Loucy (cell line): ENCODE data around the gene COQ7.

Experiments
- H2AFZ ChIP-seq: fragments of 200-600 bp; sonication (generic); 2 replicates; pipeline ENCODE4 v1.6.0; 2016; ENCODE audit warnings: antibody characterized with exemption, mild to moderate bottlenecking, low read length, moderate library complexity
- H3F3A ChIP-seq: fragments of 200-600 bp; 2 replicates; pipeline ENCODE4 v1.6.0; 2016; ENCODE audit warnings: antibody characterized with exemption, low read depth, mild to moderate bottlenecking
- H3K27me3 ChIP-seq: fragments of 200-600 bp; sonication (generic); 2 replicates; pipeline ENCODE4 v1.6.1; 2014; ENCODE audit warnings: low read length, mild to moderate bottlenecking; ENCODE audit not compliant: insufficient read depth, poor library complexity, severe bottlenecking
- H3K36me3 ChIP-seq: fragments of 200-600 bp; sonication (generic); 2 replicates; pipeline ENCODE4 v1.6.1; 2016; ENCODE audit warnings: low read length; ENCODE audit not compliant: insufficient read depth
- H3K4me1 ChIP-seq: fragments of 200-600 bp; sonication (generic); 2 replicates; pipeline ENCODE4 v1.5.1; 2014; ENCODE audit warnings: low read length, mild to moderate bottlenecking; ENCODE audit not compliant: insufficient read depth, poor library complexity, severe bottlenecking
- H3K4me2 ChIP-seq: fragments of 200-600 bp; sonication (generic); 2 replicates; pipeline ENCODE4 v1.6.0; 2014; ENCODE audit warnings: antibody characterized with exemption, low read length, low read depth, mild to moderate bottlenecking; ENCODE audit not compliant: poor library complexity, severe bottlenecking
- H3K4me3 ChIP-seq: fragments of 200-600 bp; sonication (generic); 2 replicates; pipeline ENCODE4 v1.5.1; 2014; ENCODE audit warnings: low read length, mild to moderate bottlenecking, mixed read lengths; ENCODE audit not compliant: poor library complexity, severe bottlenecking
- H3K79me2 ChIP-seq: fragments of 200-600 bp; sonication (generic); 2 replicates; pipeline ENCODE4 v1.6.1; 2014; ENCODE audit warnings: low read length; ENCODE audit not compliant: insufficient read depth
- H3K9ac ChIP-seq: fragments of 200-600 bp; sonication (generic); 2 replicates; pipeline ENCODE4 v1.6.0; 2014; ENCODE audit warnings: mild to moderate bottlenecking, low read depth, low read length, moderate library complexity; ENCODE audit not compliant: poor library complexity, severe bottlenecking
- H3K9me2 ChIP-seq: fragments of 200-600 bp; sonication (generic); replicated peaks from 2 replicates; pipeline ENCODE4 v1.6.1; 2016; ENCODE audit warnings: low read depth, low read length, mixed read lengths
- H3K9me3 ChIP-seq: fragments of 200-600 bp; sonication (generic); 2 replicates; pipeline ENCODE4 v1.6.1; 2014; ENCODE audit warnings: mild to moderate bottlenecking, antibody characterized with exemption, low read length, low read depth; ENCODE audit not compliant: insufficient read depth
- H4K20me1 ChIP-seq: fragments of 200-600 bp; sonication (generic); 2 replicates; pipeline ENCODE4 v1.6.0; 2014; ENCODE audit warnings: antibody characterized with exemption, low read length, mild to moderate bottlenecking; ENCODE audit not compliant: insufficient read depth, poor library complexity, severe bottlenecking
- EZH2phosphoT487 ChIP-seq: fragments of 200-600 bp; IDR thresholded peaks from 2 replicates; pipeline ENCODE4 v1.6.1; 2018; ENCODE audit warnings: antibody characterized with exemption, mild to moderate bottlenecking, moderate library complexity, borderline replicate concordance
- TF ChIP-seq, protein P1 (sequence below): fragments of 200-600 bp; sonication (generic); conservative IDR thresholded peaks from 2 replicates; pipeline ENCODE4 v1.5.1; 2014; ENCODE audit warnings: mild to moderate bottlenecking, antibody characterized with exemption, low read length

The COQ7 gene

DNA sequence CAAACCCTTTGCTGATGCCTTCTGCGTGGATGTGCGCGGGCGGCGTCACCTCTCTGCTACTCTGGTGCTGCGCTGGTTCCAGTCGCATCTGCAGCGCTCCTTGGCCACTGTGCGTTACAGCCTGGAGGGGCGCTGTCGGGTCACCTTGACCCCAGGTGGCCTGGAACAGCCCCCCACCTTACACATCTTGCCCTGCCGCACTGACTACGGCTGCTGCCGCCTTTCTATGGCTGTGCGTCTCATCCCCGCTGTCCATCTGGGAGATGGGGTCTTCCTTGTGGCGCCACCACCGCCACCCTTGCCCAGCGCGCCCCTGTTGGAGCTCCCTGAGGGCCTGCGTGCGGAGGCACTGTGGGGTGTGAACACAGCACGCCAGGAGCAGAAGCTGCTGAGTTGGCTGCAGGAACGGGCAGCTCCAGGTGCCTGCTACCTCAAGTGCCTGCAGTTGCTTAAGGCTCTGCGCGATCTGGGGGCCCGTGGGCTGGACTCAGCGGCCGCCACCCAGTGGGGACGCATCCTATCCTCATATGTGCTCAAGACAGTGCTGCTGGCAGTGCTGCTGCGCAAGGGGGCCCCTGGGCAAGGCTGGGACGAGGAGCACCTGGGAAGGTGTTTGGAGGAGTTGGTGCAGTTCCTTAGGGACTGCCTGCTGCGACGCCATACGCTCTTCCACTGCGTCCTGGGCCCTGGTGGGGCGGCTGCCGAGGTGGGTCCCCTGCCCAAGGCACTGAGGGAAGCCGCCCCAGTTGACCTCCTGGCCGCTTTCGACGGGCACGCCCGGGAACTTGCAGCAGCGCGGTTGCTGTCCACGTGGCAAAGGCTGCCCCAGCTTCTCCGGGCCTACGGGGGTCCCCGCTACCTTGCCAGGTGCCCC is 48.0 kb downstream of the COQ7 start:
- Histone ChIP-seq H4K20me1 (no peaks in the 10 kb centered on the region), H3K27me3 (no peaks in the 10 kb centered on the region), H3K36me3 (no peaks in the 10 kb centered on the region), H3K9me2 (no peaks in the 10 kb centered on the region), H3K4me2 (no peak overlapping the region), H3K9ac (no peak overlapping the region), H3K4me3 (no peak overlapping the region), H3K9me3 (no peaks in the 10 kb centered on the region; the same call in 1 of the 2 replicates), H3K4me1 (peaks cover 5% of the 10 kb centered on the region), H3K79me2 (no peaks in the 10 kb centered on the region), H3F3A (no peaks in the 10 kb centered on the region), H2AFZ (no peak overlapping the region)
- TF ChIP-seq, protein P1, sequence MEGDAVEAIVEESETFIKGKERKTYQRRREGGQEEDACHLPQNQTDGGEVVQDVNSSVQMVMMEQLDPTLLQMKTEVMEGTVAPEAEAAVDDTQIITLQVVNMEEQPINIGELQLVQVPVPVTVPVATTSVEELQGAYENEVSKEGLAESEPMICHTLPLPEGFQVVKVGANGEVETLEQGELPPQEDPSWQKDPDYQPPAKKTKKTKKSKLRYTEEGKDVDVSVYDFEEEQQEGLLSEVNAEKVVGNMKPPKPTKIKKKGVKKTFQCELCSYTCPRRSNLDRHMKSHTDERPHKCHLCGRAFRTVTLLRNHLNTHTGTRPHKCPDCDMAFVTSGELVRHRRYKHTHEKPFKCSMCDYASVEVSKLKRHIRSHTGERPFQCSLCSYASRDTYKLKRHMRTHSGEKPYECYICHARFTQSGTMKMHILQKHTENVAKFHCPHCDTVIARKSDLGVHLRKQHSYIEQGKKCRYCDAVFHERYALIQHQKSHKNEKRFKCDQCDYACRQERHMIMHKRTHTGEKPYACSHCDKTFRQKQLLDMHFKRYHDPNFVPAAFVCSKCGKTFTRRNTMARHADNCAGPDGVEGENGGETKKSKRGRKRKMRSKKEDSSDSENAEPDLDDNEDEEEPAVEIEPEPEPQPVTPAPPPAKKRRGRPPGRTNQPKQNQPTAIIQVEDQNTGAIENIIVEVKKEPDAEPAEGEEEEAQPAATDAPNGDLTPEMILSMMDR: no peak
- TF ChIP-seq EZH2phosphoT487: no peak

DNA sequence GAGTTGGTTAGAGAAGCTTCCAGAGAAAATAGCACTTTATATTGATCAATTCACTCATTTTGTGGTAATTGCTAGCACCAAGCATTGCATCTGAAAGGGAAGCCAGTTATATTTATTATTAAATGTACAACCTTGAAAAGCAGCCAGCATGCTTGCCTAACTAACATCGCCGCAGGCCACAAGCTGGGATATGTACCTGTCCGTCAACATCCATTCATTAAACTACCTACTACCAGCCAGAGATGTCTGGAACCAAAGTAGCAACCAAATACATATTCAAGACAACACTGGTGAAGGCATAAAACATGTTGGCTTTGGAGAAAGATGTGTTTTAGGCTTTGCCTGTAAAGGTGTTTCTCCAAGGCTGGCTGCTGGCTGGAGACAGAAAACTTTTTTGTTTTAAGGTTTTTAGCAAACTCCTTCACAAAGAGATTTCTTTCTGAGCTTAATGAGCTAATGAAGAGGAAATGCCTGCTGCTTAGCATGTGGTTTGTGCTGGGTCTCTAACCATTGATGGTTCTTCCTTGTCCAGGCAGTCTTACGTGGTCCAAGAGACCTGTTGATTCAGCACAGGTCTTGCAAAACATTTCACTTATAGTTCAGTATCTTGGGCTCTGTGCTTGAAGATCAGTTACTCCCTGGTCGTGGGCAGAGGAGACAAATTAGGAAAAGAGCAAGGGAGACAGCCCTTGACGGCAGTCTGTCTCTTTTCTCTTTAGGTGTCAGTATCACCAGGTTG is 49.5 kb downstream of the COQ7 start:
- Histone ChIP-seq H3K9ac (no peak overlapping the region), H3K36me3 (no peaks in the 10 kb centered on the region), H3F3A (no peaks in the 10 kb centered on the region), H4K20me1 (no peaks in the 10 kb centered on the region), H3K27me3 (no peaks in the 10 kb centered on the region), H3K4me3 (no peak overlapping the region), H3K9me3 (no peaks in the 10 kb centered on the region), H3K4me1 (peaks cover 5% of the 10 kb centered on the region), H3K79me2 (no peaks in the 10 kb centered on the region), H2AFZ (peak overlapping the region; percentile 59), H3K4me2 (peak overlapping the region; percentile 15), H3K9me2 (no peaks in the 10 kb centered on the region)
- TF ChIP-seq, protein P1: no peak
- no peak for TF ChIP-seq EZH2phosphoT487

DNA sequence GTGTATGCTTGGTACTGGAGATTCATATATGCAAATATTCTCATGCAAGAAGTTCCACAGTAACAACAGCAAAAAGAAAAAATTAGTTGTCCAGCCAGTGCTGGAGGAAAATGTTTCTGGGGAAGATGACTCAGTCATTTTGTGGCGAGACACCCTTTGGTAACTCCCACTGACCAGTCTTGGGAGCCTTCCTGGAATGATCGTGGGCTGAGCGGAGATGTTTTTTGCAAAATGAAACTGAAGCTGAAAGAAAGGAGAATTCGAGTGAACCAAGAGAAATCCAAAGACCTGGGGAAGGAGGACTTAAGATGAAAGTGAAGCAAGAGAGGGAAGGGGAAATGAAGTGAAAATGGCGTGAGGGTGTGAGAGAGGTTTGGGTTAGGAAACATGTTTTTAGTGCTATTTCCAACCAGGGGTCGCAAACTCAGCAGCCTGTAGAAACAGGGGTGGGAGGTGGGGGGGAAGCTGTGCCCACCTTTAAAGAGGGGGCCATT is 51.6 kb downstream of the COQ7 start:
- no peak overlapping the region for H3K9ac ChIP-seq
- TF ChIP-seq EZH2phosphoT487: no peak
- TF ChIP-seq, protein P1: no peak
- no peaks in the 10 kb centered on the region for H4K20me1 ChIP-seq
- H3K27me3 ChIP-seq: no peaks in the 10 kb centered on the region
- no peak overlapping the region for H3K4me3 ChIP-seq
- H3K79me2 ChIP-seq: no peaks in the 10 kb centered on the region
- 0 out of 2 replicates have a peak overlapping the region, but pooled peaks have one; percentile 45 for H2AFZ ChIP-seq
- H3K4me2 ChIP-seq: no peak overlapping the region
- H3K9me2 ChIP-seq: no peaks in the 10 kb centered on the region
- no peaks in the 10 kb centered on the region for H3F3A ChIP-seq
- no peaks in the 10 kb centered on the region for H3K9me3 ChIP-seq
- peaks cover 5% of the 10 kb centered on the region for H3K4me1 ChIP-seq
- no peaks in the 10 kb centered on the region for H3K36me3 ChIP-seq
